ENCODE measurements around the gene IST1. TPM values are rescaled to one million over a fixed set of nuclear protein-coding genes. Genes with fewer than 3 reads are reported as not detected.
A peak's percentile ranks its signal among the peaks of the same experiment; 100 is the strongest.

IST1 gene
- total and polyA plus RNA-seq, 9 of the 15 experiments (the other 6 are each of a cell fraction or from before 2014, with no cell fraction given): 135 to 334 (median 188) TPM

- TF ChIP-seq MLX (CRISPR knock-in tag; conservative IDR thresholded peaks at IDR 0.05) (no peak), RBFOX2 (IDR thresholded peaks at IDR 0.05; ENCODE audit: low read depth, low read length) (no peak), NBN (IDR thresholded peaks at IDR 0.05; ENCODE audit: low read depth) (no peak), NCOA6 (IDR thresholded peaks at IDR 0.05) (no peak), VEZF1 (CRISPR knock-in tag; IDR thresholded peaks at IDR 0.05) (no peak), ZEB2 (IDR thresholded peaks at IDR 0.05) (peak; percentile 21; the same call in 1 of the 2 replicates), BCOR (IDR thresholded peaks at IDR 0.05) (no peak), MAX (CRISPR knock-in tag; IDR thresholded peaks at IDR 0.05) (no peak), IRF1 (CRISPR knock-in tag; IDR thresholded peaks at IDR 0.05; ENCODE audit: borderline replicate concordance) (no peak), YBX1 (IDR thresholded peaks at IDR 0.05) (no peak), ARID1B (IDR thresholded peaks at IDR 0.05) (no peak), NRF1 (conservative IDR thresholded peaks at IDR 0.05 in 1 of 2, IDR thresholded peaks at IDR 0.05 in 1 of 2) (no peak), E2F1 (CRISPR knock-in tag; IDR thresholded peaks at IDR 0.05) (no peak), SPI1 (IDR thresholded peaks at IDR 0.05; ENCODE audit: borderline replicate concordance, low read depth, low read length) (peak; percentile 66; the same call in 1 of the 2 replicates), GTF2E2 (tag; IDR thresholded peaks at IDR 0.05) (no peak), TCFL5 (CRISPR knock-in tag; conservative IDR thresholded peaks at IDR 0.05) (no peak), L3MBTL2 (IDR thresholded peaks at IDR 0.05) (0 out of 2 replicates have a peak, but pooled peaks have one; percentile 14), E2F8 (IDR thresholded peaks at IDR 0.05; ENCODE audit: low read depth, partially characterized antibody) (no peak), GTF2B (IDR thresholded peaks at IDR 0.05; ENCODE audit: extremely low read depth, insufficient read length) (no peak), HDAC2 (IDR thresholded peaks at IDR 0.05) (no peak), ZNF644 (tag; IDR thresholded peaks at IDR 0.05; ENCODE audit: low read depth) (no peak)
These were observed 12.7 kb upstream of the IST1 start (continued) for GRCh38 chr16:71882505-71883167.

Measured in K562 (cell line).